Gastroesophageal sphincter (tissue), 3 donors: ENCODE measurements around the gene CPT1C.

Experiments
- EP300 ChIP-seq: sonication (generic); formaldehyde crosslinking; IDR thresholded peaks from one replicate; pipeline ENCODE4 v1.6.1; 2017; ENCODE audit warnings: antibody characterized with exemption, mild to moderate bottlenecking
- POLR2AphosphoS5 ChIP-seq: sonication (generic); formaldehyde crosslinking; IDR thresholded peaks from one replicate; pipeline ENCODE4 v1.6.1; 2017; ENCODE audit warnings: antibody characterized with exemption
- TF ChIP-seq, protein P1 (sequence below), 4 experiments: fragments of 200-600 bp in 2 of 4; fragments of 450-650 bp in 2 of 4; sonication (generic) in 1 of 4; IDR thresholded peaks; one replicate each; pipeline ENCODE4 v1.5.1; 2017 to 2019; ENCODE audit warnings: antibody characterized with exemption in 4 of 4, mild to moderate bottlenecking in 2 of 4, moderate library complexity in 2 of 4

GRCh38 chr19:49718991-49719390 lies 28.1 kb downstream of the CPT1C start:
- TF ChIP-seq, protein P1, sequence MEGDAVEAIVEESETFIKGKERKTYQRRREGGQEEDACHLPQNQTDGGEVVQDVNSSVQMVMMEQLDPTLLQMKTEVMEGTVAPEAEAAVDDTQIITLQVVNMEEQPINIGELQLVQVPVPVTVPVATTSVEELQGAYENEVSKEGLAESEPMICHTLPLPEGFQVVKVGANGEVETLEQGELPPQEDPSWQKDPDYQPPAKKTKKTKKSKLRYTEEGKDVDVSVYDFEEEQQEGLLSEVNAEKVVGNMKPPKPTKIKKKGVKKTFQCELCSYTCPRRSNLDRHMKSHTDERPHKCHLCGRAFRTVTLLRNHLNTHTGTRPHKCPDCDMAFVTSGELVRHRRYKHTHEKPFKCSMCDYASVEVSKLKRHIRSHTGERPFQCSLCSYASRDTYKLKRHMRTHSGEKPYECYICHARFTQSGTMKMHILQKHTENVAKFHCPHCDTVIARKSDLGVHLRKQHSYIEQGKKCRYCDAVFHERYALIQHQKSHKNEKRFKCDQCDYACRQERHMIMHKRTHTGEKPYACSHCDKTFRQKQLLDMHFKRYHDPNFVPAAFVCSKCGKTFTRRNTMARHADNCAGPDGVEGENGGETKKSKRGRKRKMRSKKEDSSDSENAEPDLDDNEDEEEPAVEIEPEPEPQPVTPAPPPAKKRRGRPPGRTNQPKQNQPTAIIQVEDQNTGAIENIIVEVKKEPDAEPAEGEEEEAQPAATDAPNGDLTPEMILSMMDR (IDR thresholded peaks at IDR 0.05), result no peak
- TF ChIP-seq POLR2AphosphoS5 (no peak), EP300 (no peak)
